Effector memory CD4-positive, alpha-beta T cell (primary cell): ENCODE results near the gene ZNF583.

Experiments
- DNase-seq, 3 donors: peaks; one replicate each; pipeline ENCODE4 v3.0.0-alpha.2; 2020
- H3K27ac ChIP-seq: 2 replicates; pipeline ENCODE4 v1.7.0; 2013; ENCODE audit warnings: mild to moderate bottlenecking, low read length, moderate library complexity; ENCODE audit not compliant: insufficient read depth, poor library complexity, severe bottlenecking
- H3K27me3 ChIP-seq: replicated peaks from 2 replicates; pipeline ENCODE4 v1.7.0; 2013; ENCODE audit warnings: mild to moderate bottlenecking, low read length; ENCODE audit not compliant: insufficient read depth, control insufficient read depth, poor library complexity, severe bottlenecking
- H3K36me3 ChIP-seq: 2 replicates; pipeline ENCODE4 v1.7.0; 2013; ENCODE audit warnings: mild to moderate bottlenecking, low read length, moderate library complexity; ENCODE audit not compliant: control insufficient read depth, insufficient read depth
- H3K4me1 ChIP-seq: 2 replicates; pipeline ENCODE4 v1.7.0; 2013; ENCODE audit warnings: low read length, mild to moderate bottlenecking; ENCODE audit not compliant: control insufficient read depth, insufficient read depth, poor library complexity, severe bottlenecking
- H3K4me3 ChIP-seq: 2 replicates; pipeline ENCODE4 v1.7.0; 2013; ENCODE audit warnings: low read length, low read depth, mild to moderate bottlenecking; ENCODE audit not compliant: insufficient read depth, poor library complexity, severe bottlenecking
- H3K9me3 ChIP-seq: 2 replicates; pipeline ENCODE4 v1.7.0; 2013; ENCODE audit warnings: mild to moderate bottlenecking, low read length, moderate library complexity; ENCODE audit not compliant: control insufficient read depth

The ZNF583 gene

DNA sequence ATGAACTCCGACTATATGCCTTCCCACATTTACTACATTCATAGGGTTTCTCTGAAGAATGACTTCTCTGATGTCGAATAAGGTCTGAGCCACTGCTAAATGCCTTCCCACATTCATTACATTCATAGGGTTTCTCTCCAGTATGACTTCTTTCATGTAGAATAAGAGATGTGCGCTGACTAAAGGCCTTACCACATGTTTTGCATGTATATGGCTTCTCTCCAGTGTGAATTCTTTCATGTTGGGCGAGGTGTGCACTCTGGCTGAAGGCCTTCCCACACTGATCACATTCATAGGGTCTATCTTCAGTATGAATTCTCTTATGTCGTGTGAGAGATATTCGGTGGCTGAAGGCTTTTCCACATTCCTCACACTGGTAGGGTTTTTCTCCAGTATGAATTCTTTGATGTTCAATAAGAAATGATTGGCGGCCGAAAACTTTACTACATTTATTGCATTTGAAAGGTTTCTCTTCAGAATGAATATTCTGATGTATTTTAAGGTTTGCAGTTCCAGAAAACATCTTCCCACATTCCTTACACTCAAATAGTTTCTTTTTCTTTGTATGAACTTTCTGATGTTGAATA lies 37.2 kb downstream of the ZNF583 start:
- Histone ChIP-seq H3K27ac (no peak overlapping the region), H3K9me3 (peaks cover 24% of the 10 kb centered on the region), H3K27me3 (no peaks in the 10 kb centered on the region), H3K36me3 (no peaks in the 10 kb centered on the region), H3K4me1 (no peaks in the 10 kb centered on the region), H3K4me3 (no peak overlapping the region)
- DNase-seq, result no peak

DNA sequence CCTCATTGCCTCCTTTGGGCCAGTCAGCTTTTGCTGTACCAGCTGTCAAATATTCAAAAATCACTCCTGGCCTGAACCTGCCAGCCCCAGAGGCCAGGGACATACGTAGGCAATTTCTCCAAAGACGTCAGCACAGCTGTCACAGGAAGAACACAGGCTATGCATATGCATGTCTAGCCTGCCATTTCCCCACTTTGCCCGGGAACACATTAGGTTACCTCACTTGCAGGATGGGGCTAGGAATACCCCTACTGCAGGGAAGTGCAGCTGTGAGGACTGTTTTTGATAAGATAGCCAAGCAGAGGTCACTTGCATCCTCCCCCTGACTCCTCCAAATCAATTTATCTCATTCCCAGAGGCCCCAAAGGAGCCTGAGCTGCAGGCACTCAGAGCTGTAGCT lies 70.2 kb downstream of the ZNF583 start:
- DNase-seq, result no peak
- no peaks in the 10 kb centered on the region for H3K27me3 ChIP-seq
- H3K36me3 ChIP-seq, result no peaks in the 10 kb centered on the region
- H3K4me1 ChIP-seq, result peaks cover 3% of the 10 kb centered on the region
- no peak overlapping the region for H3K4me3 ChIP-seq
- no peak overlapping the region for H3K27ac ChIP-seq
- H3K9me3 ChIP-seq, result peaks cover 22% of the 10 kb centered on the region

DNA sequence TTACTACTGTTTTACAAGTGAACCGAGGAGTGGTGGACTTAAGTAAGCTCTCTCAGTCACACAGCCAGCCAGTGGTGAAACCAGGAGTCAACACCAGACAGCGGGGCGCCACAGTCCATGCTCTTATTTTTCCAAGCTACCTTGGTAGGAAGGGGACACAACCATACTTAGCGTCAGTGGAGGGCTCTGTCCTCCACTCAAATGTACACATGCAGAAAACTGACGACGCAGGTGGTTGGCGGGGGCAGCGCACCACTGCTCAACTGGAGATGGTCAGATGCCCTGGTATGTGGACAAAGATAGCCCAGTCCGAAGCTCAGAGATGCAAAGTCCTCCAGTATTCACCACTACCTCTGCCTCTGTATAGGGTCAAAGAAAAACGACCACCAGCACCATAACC lies 72.0 kb downstream of the ZNF583 start:
- H3K4me1 ChIP-seq, result peaks cover 3% of the 10 kb centered on the region
- no peaks in the 10 kb centered on the region for H3K27me3 ChIP-seq
- H3K4me3 ChIP-seq, result no peak overlapping the region
- no peaks in the 10 kb centered on the region for H3K36me3 ChIP-seq
- peaks cover 26% of the 10 kb centered on the region for H3K9me3 ChIP-seq
- no peak for DNase-seq
- H3K27ac ChIP-seq, result no peak overlapping the region
